SU-DHL-6 (cell line): ENCODE measurements around the gene CRYBA1.

Experiments
- H2AFZ ChIP-seq: fragments of 200-600 bp; sonication (generic); 2 replicates; pipeline ENCODE4 v1.6.1; 2014; ENCODE audit warnings: low read depth, mild to moderate bottlenecking, moderate library complexity, mixed read lengths, antibody characterized with exemption, low read length; ENCODE audit not compliant: severe bottlenecking
- H3F3A ChIP-seq: fragments of 200-600 bp; shearing (Covaris generic); 2 replicates; pipeline ENCODE4 v1.6.0; 2016; ENCODE audit warnings: antibody characterized with exemption, mild to moderate bottlenecking; ENCODE audit not compliant: insufficient read depth
- H3K27ac ChIP-seq: fragments of 200-600 bp; sonication (generic); 2 replicates; pipeline ENCODE4 v1.5.1; 2016; ENCODE audit warnings: low read depth, mild to moderate bottlenecking, low read length, moderate library complexity, mixed read lengths
- H3K27me3 ChIP-seq: fragments of 200-600 bp; sonication (generic), shearing (Covaris generic); 2 replicates; pipeline ENCODE4 v1.6.0; 2014; ENCODE audit warnings: mild to moderate bottlenecking, low read length
- H3K36me3 ChIP-seq: fragments of 200-600 bp; sonication (generic); 2 replicates; pipeline ENCODE4 v1.6.1; 2014; ENCODE audit warnings: mild to moderate bottlenecking, low read length, mixed read lengths
- H3K4me2 ChIP-seq: fragments of 300-600, 200-600 bp; shearing (Covaris generic), sonication (generic); 2 replicates; pipeline ENCODE4 v1.6.0; 2014; ENCODE audit warnings: low read length, low read depth, mild to moderate bottlenecking; ENCODE audit not compliant: poor library complexity, severe bottlenecking
- H3K4me3 ChIP-seq: fragments of 200-600 bp; sonication (generic); 2 replicates; pipeline ENCODE4 v1.5.1; 2014; ENCODE audit warnings: antibody characterized with exemption, low read length, mild to moderate bottlenecking, mixed read lengths; ENCODE audit not compliant: insufficient read depth, poor library complexity, severe bottlenecking
- H3K79me2 ChIP-seq: fragments of 200-600 bp; sonication (generic); 2 replicates; pipeline ENCODE4 v1.6.1; 2014; ENCODE audit warnings: mild to moderate bottlenecking, low read length, moderate library complexity; ENCODE audit not compliant: insufficient read depth
- H3K9ac ChIP-seq: fragments of 200-600 bp; sonication (generic); 2 replicates; pipeline ENCODE4 v1.7.0; 2014; ENCODE audit warnings: mild to moderate bottlenecking, low read length
- H3K9me2 ChIP-seq: fragments of 200-600 bp; sonication (generic); replicated peaks from 2 replicates; pipeline ENCODE4 v1.6.1; 2014; ENCODE audit warnings: low read length; ENCODE audit not compliant: insufficient read depth
- H3K9me3 ChIP-seq: fragments of 200-600 bp; sonication (generic); 2 replicates; pipeline ENCODE4 v1.6.1; 2014; ENCODE audit warnings: low read length, mixed read lengths; ENCODE audit not compliant: insufficient read depth
- H4K20me1 ChIP-seq: fragments of 200-600 bp; sonication (generic); 2 replicates; pipeline ENCODE4 v1.6.1; 2014; ENCODE audit warnings: low read depth, mild to moderate bottlenecking, antibody characterized with exemption, low read length, moderate library complexity, mixed read lengths
- CTCF ChIP-seq: fragments of 200-600 bp; sonication (generic); IDR thresholded peaks from one replicate; pipeline ENCODE4 v1.5.1; 2017; ENCODE audit warnings: antibody characterized with exemption, mild to moderate bottlenecking, low read length, moderate library complexity; ENCODE audit not compliant: insufficient read depth, poor library complexity, severe bottlenecking
- EZH2phosphoT487 ChIP-seq: fragments of 200-600 bp; sonication (generic), shearing (Covaris generic); conservative IDR thresholded peaks from 2 replicates; pipeline ENCODE4 v1.6.1; 2018; ENCODE audit warnings: mild to moderate bottlenecking, antibody characterized with exemption, low read length, moderate library complexity, mixed read lengths

The CRYBA1 gene

DNA sequence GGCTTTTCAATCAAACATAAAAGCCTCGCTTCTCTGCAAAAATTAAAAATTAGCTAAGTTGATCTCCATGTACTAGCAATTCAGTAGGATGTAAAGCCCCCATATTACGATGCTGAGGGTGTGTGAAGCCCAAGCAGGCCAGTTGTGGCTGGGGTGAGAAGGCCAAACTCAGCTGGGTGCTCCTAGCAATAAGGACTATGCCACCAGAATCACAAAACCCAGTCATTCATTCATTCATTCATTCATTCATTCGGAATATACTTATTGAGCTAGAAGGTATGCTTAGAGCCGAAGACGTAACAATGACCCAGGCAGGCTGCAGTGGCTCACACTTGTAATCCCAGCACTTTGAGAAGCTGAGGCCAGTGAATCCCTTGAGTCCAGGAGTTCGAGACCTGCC is 3.9 kb upstream of the CRYBA1 start:
- H2AFZ ChIP-seq: no peak overlapping the region
- H3K9me2 ChIP-seq: no peaks in the 10 kb centered on the region
- H3K4me2 ChIP-seq: no peak overlapping the region
- no peaks in the 10 kb centered on the region for H3K79me2 ChIP-seq
- H4K20me1 ChIP-seq: no peaks in the 10 kb centered on the region
- H3K4me3 ChIP-seq: no peak overlapping the region
- H3K36me3 ChIP-seq: no peaks in the 10 kb centered on the region
- no peak overlapping the region for H3K9ac ChIP-seq
- TF ChIP-seq CTCF: no peak
- no peak for TF ChIP-seq EZH2phosphoT487
- no peak overlapping the region for H3K27ac ChIP-seq
- no peaks in the 10 kb centered on the region for H3K27me3 ChIP-seq
- no peaks in the 10 kb centered on the region for H3F3A ChIP-seq
- H3K9me3 ChIP-seq: no peaks in the 10 kb centered on the region

DNA sequence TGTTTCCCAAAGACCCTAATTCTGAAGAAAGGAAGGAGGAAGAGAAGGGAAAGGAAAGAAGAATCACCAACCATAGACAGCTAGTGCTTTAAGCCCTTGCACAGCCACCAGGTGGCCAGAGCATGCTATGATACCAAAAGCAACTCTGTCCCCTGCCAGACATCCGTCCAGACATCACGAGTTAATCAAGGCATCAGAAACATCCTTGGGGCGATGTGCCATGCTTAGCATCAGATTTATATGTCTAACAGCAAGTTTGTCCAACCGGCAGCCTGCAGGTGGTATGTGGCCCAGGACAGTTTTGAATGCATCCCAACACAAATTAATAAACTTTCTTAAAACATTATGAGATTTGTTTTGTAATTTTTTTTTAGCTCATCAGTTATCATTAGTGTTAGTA is 2.9 kb upstream of the CRYBA1 start:
- no peak overlapping the region for H3K4me3 ChIP-seq
- H3K36me3 ChIP-seq: no peaks in the 10 kb centered on the region
- H3F3A ChIP-seq: no peaks in the 10 kb centered on the region
- H3K9ac ChIP-seq: no peak overlapping the region
- no peak overlapping the region for H3K4me2 ChIP-seq
- no peaks in the 10 kb centered on the region for H3K79me2 ChIP-seq
- no peaks in the 10 kb centered on the region for H3K27me3 ChIP-seq
- H3K27ac ChIP-seq: no peak overlapping the region
- H2AFZ ChIP-seq: no peak overlapping the region
- H3K9me2 ChIP-seq: no peaks in the 10 kb centered on the region
- H3K9me3 ChIP-seq: no peaks in the 10 kb centered on the region
- no peaks in the 10 kb centered on the region for H4K20me1 ChIP-seq
- TF ChIP-seq EZH2phosphoT487 (no peak), CTCF (peak; percentile 33)

DNA sequence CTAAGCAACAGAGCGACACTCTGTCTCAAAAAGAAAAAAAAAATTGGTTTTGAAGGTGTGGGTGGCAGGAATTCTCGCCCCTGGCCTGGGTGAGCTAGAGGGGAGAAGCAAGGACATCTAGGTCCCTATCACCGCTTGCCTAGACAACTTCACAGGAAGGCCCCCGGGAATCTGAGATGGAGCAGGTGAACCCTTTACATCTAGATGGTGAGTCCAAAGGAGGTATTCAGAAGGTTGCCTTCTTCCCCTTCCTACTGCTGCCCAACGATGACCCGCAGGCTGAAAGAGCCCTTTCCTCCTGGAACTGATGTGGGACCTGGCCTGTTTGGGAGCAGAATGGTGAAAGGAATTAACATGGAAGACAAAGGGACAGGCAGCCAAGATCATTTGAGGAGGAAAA is 1.3 kb upstream of the CRYBA1 start:
- H3K9me3 ChIP-seq: no peaks in the 10 kb centered on the region
- TF ChIP-seq CTCF (no peak), EZH2phosphoT487 (no peak)

DNA sequence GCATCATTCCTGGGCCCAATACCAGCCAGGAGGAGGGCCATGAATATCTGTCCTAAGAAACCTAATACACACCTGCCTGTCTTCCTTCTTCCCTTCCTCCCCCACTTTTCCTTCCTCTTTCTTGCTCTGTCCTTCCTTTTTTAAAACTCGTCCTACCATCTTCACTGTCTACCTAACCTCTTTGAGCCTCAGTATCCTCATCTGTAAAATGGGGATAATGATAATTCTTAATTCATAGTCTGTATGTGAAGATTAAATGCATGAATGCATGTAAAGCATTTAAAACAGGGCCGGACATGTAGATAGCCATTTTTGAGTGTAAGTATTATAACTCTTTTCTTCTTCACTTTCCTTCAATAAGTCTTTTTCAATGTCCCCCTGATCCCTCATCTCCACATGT is 560 bp downstream of the CRYBA1 start:
- H4K20me1 ChIP-seq: no peaks in the 10 kb centered on the region

More for the DNA sequence above, 1.3 kb upstream of the CRYBA1 start:
- Histone ChIP-seq H3K27ac (no peak overlapping the region), H3K36me3 (no peaks in the 10 kb centered on the region), H3K9me2 (no peaks in the 10 kb centered on the region), H3K4me2 (no peak overlapping the region), H3F3A (no peaks in the 10 kb centered on the region), H3K4me3 (no peak overlapping the region), H4K20me1 (no peaks in the 10 kb centered on the region), H3K27me3 (no peaks in the 10 kb centered on the region), H3K9ac (no peak overlapping the region), H3K79me2 (no peaks in the 10 kb centered on the region), H2AFZ (no peak overlapping the region)

More for the DNA sequence above, 560 bp downstream of the CRYBA1 start:
- no peak for TF ChIP-seq EZH2phosphoT487
- no peak for TF ChIP-seq CTCF
- H3K27me3 ChIP-seq: no peaks in the 10 kb centered on the region
- H3K27ac ChIP-seq: no peak overlapping the region
- no peaks in the 10 kb centered on the region for H3K9me2 ChIP-seq
- H3K79me2 ChIP-seq: no peaks in the 10 kb centered on the region
- no peak overlapping the region for H3K4me2 ChIP-seq
- no peak overlapping the region for H3K9ac ChIP-seq
- no peaks in the 10 kb centered on the region for H3K36me3 ChIP-seq
- H3K4me3 ChIP-seq: no peak overlapping the region
- no peaks in the 10 kb centered on the region for H3K9me3 ChIP-seq
- H3F3A ChIP-seq: no peaks in the 10 kb centered on the region
- no peak overlapping the region for H2AFZ ChIP-seq
